Heart right ventricle (tissue), 16 donors: Measurements from ENCODE around the gene TEN1. TPM values are rescaled to one million over a fixed set of nuclear protein-coding genes. Genes with fewer than 3 reads are reported as not detected.

Source experiments
- ATAC-seq, 8 donors: fragments of 200-7000 bp; cut with Tn5 transposase; one replicate each; pipeline ENCODE4 v1.9.1; 2020; ENCODE audit warnings: mild to moderate bottlenecking in 8 of 8, moderate library complexity in 8 of 8, moderate number of reproducible peaks in 1 of 8
- DNase-seq, 2 donors: peaks; one replicate each; pipeline ENCODE4 v3.0.0-alpha.2; 2020
- H3K27ac ChIP-seq, 10 donors: fragments of 200-600 bp; sonication (generic) in 2 of 10; one replicate each; pipeline versions ENCODE4 v1.5.0 to v1.8.0; 2020 to 2022; ENCODE audit warnings: mild to moderate bottlenecking in 3 of 10
- H3K27me3 ChIP-seq, 7 donors: fragments of 200-600 bp; one replicate each; pipeline ENCODE4 v1.8.0; 2021 to 2022; ENCODE audit warnings: mild to moderate bottlenecking in 2 of 7
- H3K36me3 ChIP-seq, 9 donors: fragments of 200-600 bp; sonication (generic) in 1 of 9; one replicate each; pipeline versions ENCODE4 v1.5.0 to v1.8.0; 2020 to 2022; ENCODE audit warnings: mild to moderate bottlenecking in 2 of 9
- H3K4me1 ChIP-seq, 9 donors: fragments of 200-600 bp; sonication (generic) in 1 of 9; one replicate each; pipeline versions ENCODE4 v1.5.0 to v1.8.0; 2020 to 2022; ENCODE audit warnings: mild to moderate bottlenecking in 4 of 9
- H3K4me3 ChIP-seq, 10 donors: fragments of 200-600 bp; sonication (generic) in 2 of 10; one replicate each; pipeline versions ENCODE4 v1.5.0 to v1.8.0; 2020 to 2022; ENCODE audit warnings: mild to moderate bottlenecking in 7 of 10, moderate library complexity in 2 of 10
- H3K9me3 ChIP-seq, 11 donors: fragments of 200-600 bp in 10 of 11; sonication (generic) in 2 of 11; one replicate each; pipeline versions ENCODE4 v1.5.0 to v1.8.0; 2013 to 2022; ENCODE audit warnings: mild to moderate bottlenecking in 2 of 11, control low read depth in 1 of 11, moderate library complexity in 1 of 11
- WGBS, 2 donors: extraction: QIAGEN DNeasy Blood & Tissue Kit; methylation state at CpG; one replicate each; pipeline ENCODE4 v1.1.7; 2013; ENCODE audit warnings: inconsistent platforms in 1 of 2; 5-methylcytosine and 5-hydroxymethylcytosine counted together
- intact Hi-C, 10 donors: fragments of 100-400 bp; cut with DNase I; formaldehyde crosslinking; loops; one replicate each; pipeline versions ENCODE4 v1.11.1 to v1.14.2; 2022
- polyA plus RNA-seq, 2 donors: library from polyadenylated mRNA; stranded (reverse); fragments of 200-250 nt; gene quantifications; one replicate each; pipeline ENCODE4 v1.2.3, GENCODE V29; 2013
- total RNA-seq, 10 donors: library from RNA; stranded (reverse); fragmentation: NEBNext Ultra II Directional in 3 of 10; extraction: Animal tissue kit (Norgen Biotek cat#: 25700) in 3 of 10; gene quantifications; one replicate each; pipeline versions ENCODE4 v1.2.1 to v1.2.4, GENCODE V29; 2021 to 2023
- TF ChIP-seq, protein P1 (sequence below), 9 donors: fragments of 200-600 bp; sonication (generic) in 2 of 9; IDR thresholded peaks; one replicate each; pipeline versions ENCODE4 v1.5.0 to v1.8.0; 2021 to 2022; ENCODE audit warnings: antibody characterized with exemption in 9 of 9, mild to moderate bottlenecking in 5 of 9, moderate library complexity in 1 of 9
- donor health status: Arrhythmogenic right ventricular cardiomyopathy.
- donor health status: ischemic (EF 13 %, LVEDD 7.1; RV severe dilation, severe dysfunction).
- donor health status: healthy with polysubstance abuse.
- donor health status: DM: no; HTN: yes; CAD: no.
- donor health status: DM: no; HTN: no; CAD: no.
- donor health status: ischemic (EF 25% LVEDD 6.9; RV normal size, moderate dysfunction).
- donor health status: ischemic (EF 25% LVEDD 5.7; RV mildly dilated, moderate dysfunction).
- donor health status: healthy.
- donor health status: DM: yes; HTN: yes; CAD: no.
- donor health status: Ischemic cardiomyopathy.
- donor health status: ischemic (EF 35%, LVEDD 5.7; RV mildly dilated, moderate dysfunction).
- donor health status: nonischemic (EF 11% LVEDD 7.7; RV severe dilation, severe dysfunction).
- donor health status: DM: yes; HTN: yes; CAD: no.
- donor health status: PGD.
- donor health status: ischemic (EF 29% LVEDD 5.4; RV normal size, mild dysfunction).
- donor health status: nonischemic (EF 23%, LVEDD 6.1; RV moderate dilation, normal function).

The TEN1 gene
- total and polyA plus RNA-seq, 12 donors, result 4.4 to 20.1 (median 9.7) TPM

DNA sequence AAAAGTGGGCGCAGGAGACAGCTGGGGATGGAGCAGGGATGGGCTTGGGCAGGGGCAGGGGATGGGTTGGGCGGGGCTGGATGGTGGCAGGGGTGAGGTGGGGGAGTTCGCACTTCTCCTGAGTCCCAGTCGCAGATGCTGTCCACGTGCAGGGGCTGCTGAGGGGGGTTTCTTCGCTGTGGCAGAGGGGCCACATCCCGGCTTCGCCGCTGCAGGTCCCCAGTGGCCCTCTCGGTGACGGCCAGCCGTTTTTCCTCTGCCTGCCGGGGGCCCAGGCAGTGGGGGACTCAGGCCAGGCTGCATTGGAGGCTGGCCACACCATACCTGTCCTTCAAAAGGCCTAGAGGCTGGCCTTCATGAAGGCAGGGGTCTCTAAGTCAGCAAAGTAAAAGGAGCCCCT is 39.8 kb downstream of the TEN1 start:
- no peak overlapping the region for H3K4me3 ChIP-seq
- peaks cover 0 to 6% (median 4%) of the 10 kb centered on the region in 9 donors for H3K4me1 ChIP-seq
- intact Hi-C loops, result loop anchor here in 8 of 10 donors (10.0 kb wide), 3 partner anchors 166 to 276 kb away; no protein-coding TSS in a partner anchor
- H3K36me3 ChIP-seq, result no peaks in the 10 kb centered on the region
- TF ChIP-seq, protein P1, sequence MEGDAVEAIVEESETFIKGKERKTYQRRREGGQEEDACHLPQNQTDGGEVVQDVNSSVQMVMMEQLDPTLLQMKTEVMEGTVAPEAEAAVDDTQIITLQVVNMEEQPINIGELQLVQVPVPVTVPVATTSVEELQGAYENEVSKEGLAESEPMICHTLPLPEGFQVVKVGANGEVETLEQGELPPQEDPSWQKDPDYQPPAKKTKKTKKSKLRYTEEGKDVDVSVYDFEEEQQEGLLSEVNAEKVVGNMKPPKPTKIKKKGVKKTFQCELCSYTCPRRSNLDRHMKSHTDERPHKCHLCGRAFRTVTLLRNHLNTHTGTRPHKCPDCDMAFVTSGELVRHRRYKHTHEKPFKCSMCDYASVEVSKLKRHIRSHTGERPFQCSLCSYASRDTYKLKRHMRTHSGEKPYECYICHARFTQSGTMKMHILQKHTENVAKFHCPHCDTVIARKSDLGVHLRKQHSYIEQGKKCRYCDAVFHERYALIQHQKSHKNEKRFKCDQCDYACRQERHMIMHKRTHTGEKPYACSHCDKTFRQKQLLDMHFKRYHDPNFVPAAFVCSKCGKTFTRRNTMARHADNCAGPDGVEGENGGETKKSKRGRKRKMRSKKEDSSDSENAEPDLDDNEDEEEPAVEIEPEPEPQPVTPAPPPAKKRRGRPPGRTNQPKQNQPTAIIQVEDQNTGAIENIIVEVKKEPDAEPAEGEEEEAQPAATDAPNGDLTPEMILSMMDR (IDR thresholded peaks at IDR 0.05), result no peak
- WGBS, 2 donors, result 81 to 87% methylated on average over 13 of the region's 13 CpGs
- ATAC-seq, result no peak
- no peaks in the 10 kb centered on the region for H3K9me3 ChIP-seq
- H3K27ac ChIP-seq, result no peak overlapping the region
- H3K27me3 ChIP-seq, result peaks cover 0 to 20% (median 0%) of the 10 kb centered on the region in 7 donors
- no peak for DNase-seq

DNA sequence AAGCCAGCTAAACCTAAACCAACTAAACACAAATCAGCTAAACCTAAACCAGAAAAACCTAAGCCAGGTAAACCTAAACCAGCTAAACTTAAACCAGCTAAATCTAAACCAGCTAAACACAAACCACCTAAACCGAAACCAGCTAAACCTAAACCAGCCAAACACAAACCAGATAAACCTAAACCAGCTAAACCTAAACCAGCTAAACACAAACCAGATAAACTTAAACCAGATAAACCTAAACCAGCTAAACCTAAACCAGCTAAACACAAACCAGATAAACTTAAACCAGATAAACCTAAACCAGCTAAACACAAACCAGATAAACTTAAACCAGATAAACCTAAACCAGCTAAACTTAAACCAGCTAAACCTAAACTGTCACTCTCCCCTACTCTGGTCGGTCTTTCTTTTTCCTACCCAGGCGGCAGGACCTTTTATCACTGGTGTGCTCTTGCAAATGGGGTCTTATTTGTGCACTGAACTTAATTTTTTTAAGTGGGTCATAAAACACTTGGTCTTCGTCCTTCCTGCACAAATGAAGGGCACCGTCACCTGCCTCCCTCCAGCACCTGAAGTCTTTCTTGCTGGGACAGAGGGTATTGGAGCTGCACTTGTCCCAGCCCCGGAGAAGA is 40.9 kb downstream of the TEN1 start:
- Histone ChIP-seq H3K4me1 (no peaks in the 10 kb centered on the region), H3K4me3 (no peak overlapping the region), H3K9me3 (no peaks in the 10 kb centered on the region), H3K36me3 (no peaks in the 10 kb centered on the region), H3K27ac (no peak overlapping the region), H3K27me3 (peaks cover 0 to 14% (median 0%) of the 10 kb centered on the region in 7 donors)
- intact Hi-C loops, result loop anchor here in 8 of 10 donors (10.0 kb wide), 3 partner anchors 165 to 275 kb away; no protein-coding TSS in a partner anchor
- ATAC-seq (no peak), DNase-seq (no peak)
- WGBS, 2 donors, result 86% methylated on average over 6 of the region's 6 CpGs
- TF ChIP-seq, protein P1 (IDR thresholded peaks at IDR 0.05), result no peak

- 72 to 74% methylated on average over 24 of the region's 24 CpGs for WGBS, 2 donors
- no peak for DNase-seq
Observed at GRCh38 chr17:76022285-76022684, 43.2 kb downstream of the TEN1 start.

DNA sequence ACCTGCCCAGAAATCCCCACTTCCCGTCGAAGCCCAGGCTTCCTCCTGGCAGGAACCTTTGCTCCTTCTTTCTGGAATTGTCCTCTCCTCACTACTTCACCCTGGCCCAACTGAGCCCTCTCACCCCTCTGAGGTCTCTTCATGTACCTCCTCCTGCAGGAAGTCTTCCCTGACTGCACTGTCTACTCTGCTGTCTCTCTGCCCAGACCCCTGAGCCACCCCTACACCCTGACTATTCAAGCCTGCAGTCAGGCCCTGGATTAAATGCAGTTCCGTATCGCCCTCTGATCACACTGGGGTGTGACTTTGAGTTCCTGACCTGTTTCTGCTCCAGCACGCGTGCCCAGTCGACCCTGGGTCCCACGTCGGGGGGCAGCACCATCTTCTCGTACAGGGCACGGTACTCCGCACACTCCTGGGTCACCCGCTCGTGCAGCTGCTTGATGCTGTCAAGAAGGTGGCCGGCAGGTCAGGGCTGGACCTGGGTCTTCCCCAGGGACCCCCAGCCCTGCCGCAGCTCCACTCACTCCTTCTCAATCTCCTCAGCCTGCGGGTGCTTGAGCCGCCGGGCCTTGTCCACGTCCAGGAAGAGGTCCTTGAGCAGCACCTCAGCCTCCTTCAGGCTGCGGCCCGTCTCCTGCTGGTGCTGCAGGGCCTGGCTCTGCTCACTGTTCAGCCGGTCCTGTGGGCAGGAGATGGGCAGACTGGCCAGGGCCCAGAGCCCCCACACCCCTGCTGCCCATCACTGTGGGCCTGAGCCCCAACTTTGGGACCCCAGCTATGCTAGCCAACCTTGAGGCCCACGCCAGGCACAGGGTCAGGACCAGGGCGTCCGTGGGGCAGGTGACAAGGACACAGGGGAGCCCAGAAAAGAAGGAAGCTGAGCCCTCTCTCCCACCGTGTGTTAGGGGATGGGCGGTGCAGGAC is 44.2 kb downstream of the TEN1 start:
- no peak overlapping the region for H3K27ac ChIP-seq
- 84 to 85% methylated on average over 25 to 28 of the region's 28 CpGs for WGBS, 2 donors
- DNase-seq (no peak), ATAC-seq (no peak)
- no peak overlapping the region for H3K4me3 ChIP-seq
- H3K4me1 ChIP-seq, result no peaks in the 10 kb centered on the region
- TF ChIP-seq, protein P1 (IDR thresholded peaks at IDR 0.05), result no peak
- no peaks in the 10 kb centered on the region for H3K36me3 ChIP-seq
- H3K27me3 ChIP-seq, result peaks cover 0 to 11% (median 0%) of the 10 kb centered on the region in 7 donors
- intact Hi-C loops, result no loop called here
- no peaks in the 10 kb centered on the region for H3K9me3 ChIP-seq

More at GRCh38 chr17:76022285-76022684, 43.2 kb downstream of the TEN1 start:
- Histone ChIP-seq H3K4me1 (no peaks in the 10 kb centered on the region), H3K27ac (no peak overlapping the region), H3K36me3 (no peaks in the 10 kb centered on the region), H3K9me3 (no peaks in the 10 kb centered on the region), H3K27me3 (peaks cover 0 to 11% (median 0%) of the 10 kb centered on the region in 7 donors), H3K4me3 (no peak overlapping the region)
- TF ChIP-seq, protein P1 (IDR thresholded peaks at IDR 0.05), result no peak
- no peak for ATAC-seq
- intact Hi-C loops, result no loop called here
